Mesendoderm (in vitro differentiated cells): ENCODE measurements around the gene LYSMD1. TPM values are rescaled to one million over a fixed set of nuclear protein-coding genes. Genes with fewer than 3 reads are reported as not detected.
"Not testable (repeated sequence)": the region's sequence is repeated elsewhere in the genome, so short reads cannot be mapped to it uniquely, and the experiment has no call there.

Source experiments
- DNase-seq: peaks from one replicate; pipeline ENCODE4 v3.0.0; 2013
- H2AK5ac ChIP-seq: 2 replicates; pipeline ENCODE4 v1.6.1; 2013; ENCODE audit warnings: low read length, inconsistent platforms
- H2BK120ac ChIP-seq: 2 replicates; pipeline ENCODE4 v1.6.1; 2013; ENCODE audit warnings: low read depth, mild to moderate bottlenecking, low read length, moderate library complexity, mixed read lengths
- H2BK15ac ChIP-seq: replicated peaks from 2 replicates; pipeline ENCODE4 v1.6.1; 2013; ENCODE audit warnings: low read depth, mild to moderate bottlenecking, moderate library complexity
- H2BK5ac ChIP-seq: 2 replicates; pipeline ENCODE4 v1.6.1; 2013; ENCODE audit warnings: low read length, inconsistent platforms
- H3K18ac ChIP-seq: 2 replicates; pipeline ENCODE4 v1.6.1; 2013; ENCODE audit warnings: mild to moderate bottlenecking, low read length, mixed read lengths
- H3K23ac ChIP-seq: one replicate; pipeline ENCODE4 v1.6.1; 2013; ENCODE audit warnings: low read length
- H3K27ac ChIP-seq: 2 replicates; pipeline ENCODE4 v1.5.1; 2013; ENCODE audit warnings: low read depth, mild to moderate bottlenecking, inconsistent platforms, low read length, moderate library complexity
- H3K27me3 ChIP-seq: 2 replicates; pipeline ENCODE4 v1.6.1; 2013; ENCODE audit warnings: low read length, control low read depth, mild to moderate bottlenecking, inconsistent platforms; ENCODE audit not compliant: insufficient read depth, poor library complexity
- H3K36me3 ChIP-seq: 2 replicates; pipeline ENCODE4 v1.6.1; 2013; ENCODE audit warnings: low read length, inconsistent platforms; ENCODE audit not compliant: control insufficient read depth, insufficient read depth
- H3K4ac ChIP-seq: one replicate; pipeline ENCODE4 v1.6.1; 2013; ENCODE audit warnings: low read depth, mild to moderate bottlenecking, low read length, moderate library complexity
- H3K4me1 ChIP-seq: 2 replicates; pipeline ENCODE4 v1.6.1; 2013; ENCODE audit warnings: low read depth, low read length, inconsistent platforms; ENCODE audit not compliant: control insufficient read depth
- H3K4me2 ChIP-seq: 2 replicates; pipeline ENCODE4 v1.6.1; 2013; ENCODE audit warnings: low read length
- H3K4me3 ChIP-seq: 2 replicates; pipeline ENCODE4 v1.5.1; 2013; ENCODE audit warnings: mild to moderate bottlenecking, low read length
- H3K56ac ChIP-seq: one replicate; pipeline ENCODE4 v1.6.1; 2013; ENCODE audit warnings: low read length
- H3K79me1 ChIP-seq: 2 replicates; pipeline ENCODE4 v1.6.1; 2013; ENCODE audit warnings: low read length, inconsistent platforms
- H3K79me2 ChIP-seq: 2 replicates; pipeline ENCODE4 v1.6.1; 2013; ENCODE audit warnings: mild to moderate bottlenecking, low read length; ENCODE audit not compliant: control insufficient read depth, insufficient read depth
- H3K9ac ChIP-seq: 2 replicates; pipeline ENCODE4 v1.6.1; 2013; ENCODE audit warnings: low read length, inconsistent platforms
- H4K5ac ChIP-seq: one replicate; pipeline ENCODE4 v1.6.1; 2013; ENCODE audit warnings: low read length
- H4K8ac ChIP-seq: one replicate; pipeline ENCODE4 v1.6.1; 2013; ENCODE audit warnings: low read depth, mild to moderate bottlenecking, control low read depth, low read length, moderate library complexity
- WGBS: extraction: QIAGEN DNeasy Blood & Tissue Kit; methylation state at CpG from one replicate; pipeline ENCODE4 v1.1.7; 2013; ENCODE audit warnings: low lambda C conversion rate, missing lambda C conversion rate; ENCODE audit not compliant: insufficient coverage; ENCODE audit errors: extremely low coverage; 5-methylcytosine and 5-hydroxymethylcytosine counted together
- polyA plus RNA-seq, 2 experiments: library from polyadenylated mRNA; stranded (reverse); fragments of 200-250 nt; gene quantifications; one replicate each; pipeline ENCODE4 v1.2.3, GENCODE V29; 2013

The LYSMD1 gene
- 2.4 TPM for polyA plus RNA-seq (2013, experiment 1 of 2)
- 2.6 TPM for polyA plus RNA-seq (2013, experiment 2 of 2)

- WGBS = no CpG with 5 or more reads among the region's 38 CpGs
- no peaks in the 10 kb centered on the region for H3K79me2 ChIP-seq
- DNase-seq = peak; percentile 100
- H4K8ac ChIP-seq = peak within 1 kb of the TSS; percentile 44
- H3K18ac ChIP-seq = peak within 1 kb of the TSS; percentile 81
- peak within 1 kb of the TSS; percentile 53 for H3K4me3 ChIP-seq
- H3K4me1 ChIP-seq = no peaks in the 10 kb centered on the region
- peak within 1 kb of the TSS; percentile 94 for H3K4ac ChIP-seq
- H4K5ac ChIP-seq = no peak within 1 kb of the TSS
- peak within 1 kb of the TSS; percentile 83 for H3K56ac ChIP-seq
- H3K79me1 ChIP-seq = no peaks in the 10 kb centered on the region
- peak within 1 kb of the TSS; percentile 39 for H3K27ac ChIP-seq
- H3K9ac ChIP-seq = peak within 1 kb of the TSS; percentile 75
- H3K23ac ChIP-seq = no peak within 1 kb of the TSS
- H2BK5ac ChIP-seq = no peak within 1 kb of the TSS
- no peak within 1 kb of the TSS for H2BK120ac ChIP-seq
- no peak within 1 kb of the TSS for H2AK5ac ChIP-seq
- no peak within 1 kb of the TSS for H2BK15ac ChIP-seq
- peak within 1 kb of the TSS; percentile 58 for H3K4me2 ChIP-seq
- H3K27me3 ChIP-seq = no peaks in the 10 kb centered on the region
- no peaks in the 10 kb centered on the region for H3K36me3 ChIP-seq
Observed at GRCh38 chr1:151165738-151166504, at the start of gene LYSMD1, which contains the start of gene SCNM1. Gene LYSMD1, minus strand, starts transcription at chr1:151165902. Its CDS starts 644 bp downstream, at chr1:151165258. Gene SCNM1, plus strand, starts transcription at chr1:151166144. Its CDS starts 9 bp downstream, at chr1:151166153.

GRCh38 chr1:151213560-151213959 is 47.9 kb upstream of the LYSMD1 start:
- no peaks in the 10 kb centered on the region for H3K4me1 ChIP-seq
- H4K5ac ChIP-seq = no peak overlapping the region
- no peak overlapping the region for H4K8ac ChIP-seq
- H3K4ac ChIP-seq = no peak overlapping the region
- H2BK15ac ChIP-seq = no peak overlapping the region
- no peak for DNase-seq
- peaks cover 5% of the 10 kb centered on the region for H3K79me1 ChIP-seq
- no peak overlapping the region for H2BK120ac ChIP-seq
- H2BK5ac ChIP-seq = no peak overlapping the region
- no peak overlapping the region for H3K18ac ChIP-seq
- H3K27me3 ChIP-seq = no peaks in the 10 kb centered on the region
- H3K4me3 ChIP-seq = no peak overlapping the region
- no peaks in the 10 kb centered on the region for H3K36me3 ChIP-seq
- H3K4me2 ChIP-seq = no peak overlapping the region
- H3K56ac ChIP-seq = no peak overlapping the region
- no peak overlapping the region for H3K27ac ChIP-seq
- 100% methylated on average over 1 of the region's 2 CpGs for WGBS
- no peak overlapping the region for H3K9ac ChIP-seq
- H2AK5ac ChIP-seq = no peak overlapping the region
- H3K79me2 ChIP-seq = peaks cover 50% of the 10 kb centered on the region
- H3K23ac ChIP-seq = no peak overlapping the region

- H2BK15ac ChIP-seq = no peak overlapping the region
- peaks cover 1% of the 10 kb centered on the region for H3K79me1 ChIP-seq
- DNase-seq = no peak
- H3K4me1 ChIP-seq = no peaks in the 10 kb centered on the region
- no peaks in the 10 kb centered on the region for H3K36me3 ChIP-seq
- H3K4me2 ChIP-seq = no peak overlapping the region
- H4K8ac ChIP-seq = no peak overlapping the region
- no peak overlapping the region for H2AK5ac ChIP-seq
- H3K18ac ChIP-seq = no peak overlapping the region
- no peak overlapping the region for H3K4ac ChIP-seq
- H3K27ac ChIP-seq = no peak overlapping the region
- H4K5ac ChIP-seq = no peak overlapping the region
- H3K9ac ChIP-seq = no peak overlapping the region
- no CpG with 5 or more reads among the region's 15 CpGs for WGBS
- H3K4me3 ChIP-seq = no peak overlapping the region
- no peaks in the 10 kb centered on the region for H3K27me3 ChIP-seq
- H3K56ac ChIP-seq = no peak overlapping the region
- H3K23ac ChIP-seq = no peak overlapping the region
- H2BK5ac ChIP-seq = no peak overlapping the region
- peaks cover 42% of the 10 kb centered on the region for H3K79me2 ChIP-seq
- H2BK120ac ChIP-seq = no peak overlapping the region
Observed at GRCh38 chr1:151211972-151212705, 46.4 kb upstream of the LYSMD1 start.

- no CpG with 5 or more reads among the region's 1 CpG for WGBS
- Histone ChIP-seq H3K36me3 (no peaks in the 10 kb centered on the region), H3K27me3 (no peaks in the 10 kb centered on the region), H3K23ac (no peak overlapping the region), H3K18ac (no peak overlapping the region), H3K4me1 (no peaks in the 10 kb centered on the region), H3K27ac (no peak overlapping the region), H3K4me2 (no peak overlapping the region), H2BK15ac (no peak overlapping the region), H2BK5ac (no peak overlapping the region), H2BK120ac (no peak overlapping the region), H3K4me3 (no peak overlapping the region), H3K9ac (no peak overlapping the region), H4K5ac (no peak overlapping the region), H3K79me2 (peaks cover 39% of the 10 kb centered on the region), H3K4ac (no peak overlapping the region), H2AK5ac (no peak overlapping the region), H3K79me1 (peaks cover 1% of the 10 kb centered on the region), H3K56ac (no peak overlapping the region), H4K8ac (no peak overlapping the region)
- no peak for DNase-seq
Observed at GRCh38 chr1:151210830-151211229, 45.1 kb upstream of the LYSMD1 start.

GRCh38 chr1:151205381-151205965 is 39.8 kb upstream of the LYSMD1 start:
- H2BK5ac ChIP-seq, H3K27me3 ChIP-seq, H3K23ac ChIP-seq, H3K4me1 ChIP-seq, H3K4me3 ChIP-seq, H3K18ac ChIP-seq, H4K5ac ChIP-seq, H3K4ac ChIP-seq, H3K56ac ChIP-seq, H3K36me3 ChIP-seq, DNase-seq, H2BK15ac ChIP-seq, H3K27ac ChIP-seq, H2AK5ac ChIP-seq, H3K79me1 ChIP-seq, H4K8ac ChIP-seq, H2BK120ac ChIP-seq, H3K4me2 ChIP-seq, H3K9ac ChIP-seq: not testable (repeated sequence)
- WGBS = no CpG with 5 or more reads among the region's 12 CpGs
- peaks cover 57% of the 10 kb centered on the region for H3K79me2 ChIP-seq
